ENCODE data around the gene CTSZ.
"Not testable (repeated sequence)": the region's sequence is repeated elsewhere in the genome, so short reads cannot be mapped to it uniquely, and the experiment has no call there.

Gene CTSZ

GRCh38 chr20:59001068-59001448 lies 6.0 kb downstream of the CTSZ start:
- DNase-seq = no peak

GRCh38 chr20:59000326-59000725 lies 6.7 kb downstream of the CTSZ start:
- DNase-seq = no peak

GRCh38 chr20:58998656-58999055 lies 8.4 kb downstream of the CTSZ start:
- no peak for DNase-seq

GRCh38 chr20:58997141-58997770 lies 9.8 kb downstream of the CTSZ start:
- no peak for DNase-seq

- DNase-seq = no peak
Observed at GRCh38 chr20:58996226-58996611, 10.8 kb downstream of the CTSZ start.

- DNase-seq = no peak
Observed at GRCh38 chr20:58995461-58996225, 11.4 kb downstream of the CTSZ start.

GRCh38 chr20:58994390-58995159 lies 12.5 kb downstream of the CTSZ start:
- DNase-seq = no peak

GRCh38 chr20:58993332-58994248 lies 13.5 kb downstream of the CTSZ start:
- no peak for DNase-seq

- DNase-seq = no peak
Observed at GRCh38 chr20:58992911-58993310, 14.1 kb downstream of the CTSZ start.

- DNase-seq = no peak
Observed at GRCh38 chr20:58991715-58992114, 15.3 kb downstream of the CTSZ start.

GRCh38 chr20:58990651-58991445 lies 16.2 kb downstream of the CTSZ start:
- DNase-seq = no peak

- no peak for DNase-seq
Observed at GRCh38 chr20:58989196-58989595, 17.9 kb downstream of the CTSZ start.

- no peak for DNase-seq
Observed at GRCh38 chr20:58988565-58988882, 18.5 kb downstream of the CTSZ start.

GRCh38 chr20:58987790-58988564 lies 19.1 kb downstream of the CTSZ start:
- DNase-seq = no peak

GRCh38 chr20:58986968-58987517 lies 20.0 kb downstream of the CTSZ start:
- DNase-seq = no peak

GRCh38 chr20:58986286-58986967 lies 20.6 kb downstream of the CTSZ start:
- no peak for DNase-seq

GRCh38 chr20:58985656-58986055 lies 21.4 kb downstream of the CTSZ start:
- DNase-seq = no peak

GRCh38 chr20:58984691-58985090 lies 22.4 kb downstream of the CTSZ start:
- no peak for DNase-seq

GRCh38 chr20:58983115-58983468 lies 24.0 kb downstream of the CTSZ start:
- DNase-seq = not testable (repeated sequence)
